ENCODE data around the gene DENND5A. TPM values are rescaled to one million over a fixed set of nuclear protein-coding genes. Genes with fewer than 3 reads are reported as not detected.
"Not testable (repeated sequence)": the region's sequence is repeated elsewhere in the genome, so short reads cannot be mapped to it uniquely, and the experiment has no call there.

Gene DENND5A
- total RNA-seq, 3 donors from 2014 or later, result 63.5 to 124 (median 118) TPM

DNA sequence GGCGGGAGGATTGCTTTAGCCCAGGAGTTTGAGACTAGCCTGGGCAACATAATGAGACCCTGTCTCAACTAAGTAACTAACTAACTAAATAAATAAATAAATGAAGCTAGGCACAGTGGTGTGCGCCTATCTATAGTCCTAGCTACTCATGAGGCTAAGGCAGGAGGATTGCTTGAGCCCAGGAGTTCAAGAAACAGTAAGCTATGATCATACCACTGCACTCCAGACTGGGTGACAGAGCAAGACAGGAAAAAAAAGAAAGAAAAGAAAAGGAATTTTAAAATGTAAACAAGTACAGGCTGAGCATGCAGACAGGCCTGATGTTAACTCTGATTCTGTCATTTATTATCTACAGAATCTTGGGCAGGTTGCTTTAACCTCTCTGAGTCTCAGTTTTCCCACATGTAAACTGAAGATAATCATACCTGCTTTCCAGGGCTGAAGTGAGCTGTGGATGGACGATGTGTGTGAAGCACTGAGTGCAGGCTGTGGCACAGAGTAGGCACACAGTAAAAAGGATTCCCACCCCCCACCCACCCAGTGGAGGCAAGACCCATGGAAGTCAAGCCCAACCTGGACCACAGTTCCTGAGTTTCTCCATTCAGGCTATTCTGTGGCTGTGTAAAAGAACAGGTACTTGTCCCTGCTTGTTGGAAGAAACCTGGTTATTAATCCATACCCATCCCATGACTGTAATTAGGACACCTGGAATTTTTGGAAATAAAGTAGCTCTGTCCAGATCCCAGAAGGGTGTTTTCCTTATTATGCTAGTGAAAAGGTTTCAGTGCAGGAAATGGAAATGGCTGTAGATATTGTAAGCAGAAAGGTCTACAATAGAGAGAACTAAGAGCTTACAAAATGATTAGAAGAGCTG, 155.1 kb downstream of the DENND5A start:
- intact Hi-C loops (cut with DNase I; ENCODE audit: low total_unique reads), result no loop called here
- no peak for DNase-seq (ENCODE audit: low spot score in 2 of 2)
- Histone ChIP-seq H3K9me3 (no peaks in the 10 kb centered on the region), H3K4me1 (no peaks in the 10 kb centered on the region), H3K27ac (peak overlapping the region in 1 of 2 donors; percentile 27), H3K36me3 (no peaks in the 10 kb centered on the region), H3K27me3 (no peaks in the 10 kb centered on the region), H3K4me3 (no peak overlapping the region)
- TF ChIP-seq POLR2A (IDR thresholded peaks at IDR 0.05), result no peak
- TF ChIP-seq POLR2AphosphoS5 (IDR thresholded peaks at IDR 0.05), result no peak
- TF ChIP-seq, protein P1, sequence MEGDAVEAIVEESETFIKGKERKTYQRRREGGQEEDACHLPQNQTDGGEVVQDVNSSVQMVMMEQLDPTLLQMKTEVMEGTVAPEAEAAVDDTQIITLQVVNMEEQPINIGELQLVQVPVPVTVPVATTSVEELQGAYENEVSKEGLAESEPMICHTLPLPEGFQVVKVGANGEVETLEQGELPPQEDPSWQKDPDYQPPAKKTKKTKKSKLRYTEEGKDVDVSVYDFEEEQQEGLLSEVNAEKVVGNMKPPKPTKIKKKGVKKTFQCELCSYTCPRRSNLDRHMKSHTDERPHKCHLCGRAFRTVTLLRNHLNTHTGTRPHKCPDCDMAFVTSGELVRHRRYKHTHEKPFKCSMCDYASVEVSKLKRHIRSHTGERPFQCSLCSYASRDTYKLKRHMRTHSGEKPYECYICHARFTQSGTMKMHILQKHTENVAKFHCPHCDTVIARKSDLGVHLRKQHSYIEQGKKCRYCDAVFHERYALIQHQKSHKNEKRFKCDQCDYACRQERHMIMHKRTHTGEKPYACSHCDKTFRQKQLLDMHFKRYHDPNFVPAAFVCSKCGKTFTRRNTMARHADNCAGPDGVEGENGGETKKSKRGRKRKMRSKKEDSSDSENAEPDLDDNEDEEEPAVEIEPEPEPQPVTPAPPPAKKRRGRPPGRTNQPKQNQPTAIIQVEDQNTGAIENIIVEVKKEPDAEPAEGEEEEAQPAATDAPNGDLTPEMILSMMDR (IDR thresholded peaks at IDR 0.05), result no peak

DNA sequence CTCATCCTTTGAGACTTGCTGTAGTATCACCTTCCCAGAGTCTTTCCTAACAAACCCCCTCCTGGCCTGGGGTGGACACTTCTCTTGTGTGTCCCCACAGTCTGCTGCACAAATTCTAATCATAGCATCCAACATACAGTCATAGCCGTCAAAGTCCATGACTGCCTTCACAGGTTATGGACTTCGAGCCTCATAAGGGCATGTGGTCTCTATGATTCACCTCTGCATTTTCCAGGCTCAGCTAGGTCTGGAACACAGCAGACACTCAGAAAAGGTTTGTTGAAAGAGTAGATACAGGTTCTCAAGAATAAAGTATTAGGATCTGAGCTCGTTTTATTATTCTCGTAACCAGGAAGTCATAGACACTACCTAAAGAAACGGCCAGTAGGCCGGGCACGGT, 160.6 kb downstream of the DENND5A start:
- no peak for DNase-seq (ENCODE audit: low spot score in 2 of 2)
- H3K27me3 ChIP-seq, result no peaks in the 10 kb centered on the region
- H3K9me3 ChIP-seq, result no peaks in the 10 kb centered on the region
- H3K27ac ChIP-seq, result peak overlapping the region in 1 of 2 donors; percentile 3
- H3K4me3 ChIP-seq, result no peak overlapping the region
- intact Hi-C loops (cut with DNase I; ENCODE audit: low total_unique reads), result no loop called here
- TF ChIP-seq, protein P1 (IDR thresholded peaks at IDR 0.05), result no peak
- no peak for TF ChIP-seq POLR2A (IDR thresholded peaks at IDR 0.05)
- TF ChIP-seq POLR2AphosphoS5 (IDR thresholded peaks at IDR 0.05), result no peak
- no peaks in the 10 kb centered on the region for H3K36me3 ChIP-seq
- H3K4me1 ChIP-seq, result no peaks in the 10 kb centered on the region

DNA sequence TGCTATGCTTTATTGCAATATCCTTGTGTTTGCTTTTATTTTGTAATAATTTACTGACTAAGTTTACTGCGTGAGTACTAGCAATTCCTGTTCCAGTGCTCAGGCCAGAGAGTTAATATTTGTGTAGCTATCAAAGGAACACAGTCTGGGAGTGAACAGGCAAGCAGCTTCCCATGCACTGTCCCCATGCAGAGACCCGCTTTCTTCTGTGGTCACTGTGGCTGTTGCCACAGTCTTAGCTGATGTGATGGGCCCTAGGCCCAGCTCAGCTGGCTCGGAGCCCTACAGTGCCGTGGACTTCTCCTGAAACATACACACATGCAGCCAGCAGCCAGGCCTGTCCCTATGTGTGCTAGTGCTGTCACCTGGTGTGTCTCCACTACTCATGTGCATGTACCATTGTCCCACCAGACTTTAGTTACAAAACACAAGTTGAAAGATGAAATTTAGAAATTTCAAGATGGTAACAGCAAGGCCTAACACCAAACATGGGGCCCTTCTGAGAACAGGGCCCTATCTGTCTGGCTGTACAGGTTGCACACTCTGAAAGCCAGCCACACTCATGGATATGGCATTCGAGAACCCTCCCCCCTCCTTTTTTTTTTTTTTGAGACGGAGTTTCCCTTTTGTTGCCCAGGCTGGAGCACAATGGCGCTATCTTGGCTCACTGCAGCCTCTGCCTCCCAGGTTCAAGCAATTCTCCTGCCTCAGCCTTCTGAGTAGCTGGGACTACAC, 161.4 kb downstream of the DENND5A start:
- H3K27me3 ChIP-seq, result no peaks in the 10 kb centered on the region
- intact Hi-C loops (cut with DNase I; ENCODE audit: low total_unique reads), result no loop called here
- H3K4me3 ChIP-seq, result no peak overlapping the region
- no peaks in the 10 kb centered on the region for H3K9me3 ChIP-seq
- H3K36me3 ChIP-seq, result no peaks in the 10 kb centered on the region
- H3K4me1 ChIP-seq, result no peaks in the 10 kb centered on the region
- peak in 1 of 2 donors; percentile 56 for DNase-seq (ENCODE audit: low spot score in 2 of 2)
- peak overlapping the region in 1 of 2 donors; percentile 3 for H3K27ac ChIP-seq
- TF ChIP-seq POLR2A (IDR thresholded peaks at IDR 0.05) (no peak), POLR2AphosphoS5 (IDR thresholded peaks at IDR 0.05) (no peak)
- TF ChIP-seq, protein P1 (IDR thresholded peaks at IDR 0.05), result no peak

DNA sequence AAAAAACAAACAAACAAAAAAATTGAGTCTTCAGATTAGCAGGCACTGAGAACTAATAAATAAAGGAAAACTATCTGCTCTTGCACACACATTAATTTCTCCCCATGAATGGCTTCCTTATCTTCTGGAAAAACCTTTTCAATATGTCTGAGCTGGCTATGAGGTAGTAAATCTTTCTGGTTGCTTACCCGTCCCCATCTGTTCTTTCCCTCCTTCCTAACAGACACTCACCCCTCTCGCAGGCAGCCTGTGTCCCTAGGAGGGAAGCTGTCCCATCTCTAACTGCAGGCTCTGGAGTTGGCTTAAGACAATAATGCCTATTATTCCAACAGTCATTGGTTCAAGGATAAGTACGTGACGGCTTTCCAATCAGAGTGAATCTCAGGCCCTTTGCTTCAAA, 165.5 kb downstream of the DENND5A start:
- H3K36me3 ChIP-seq, result no peaks in the 10 kb centered on the region
- H3K27me3 ChIP-seq, result no peaks in the 10 kb centered on the region
- no peak overlapping the region for H3K27ac ChIP-seq
- H3K4me3 ChIP-seq, result no peak overlapping the region
- intact Hi-C loops (cut with DNase I; ENCODE audit: low total_unique reads), result no loop called here
- no peak for DNase-seq (ENCODE audit: low spot score in 2 of 2)
- H3K9me3 ChIP-seq, result no peaks in the 10 kb centered on the region
- TF ChIP-seq, protein P1 (IDR thresholded peaks at IDR 0.05), result no peak
- TF ChIP-seq POLR2A (IDR thresholded peaks at IDR 0.05), result no peak
- no peak for TF ChIP-seq POLR2AphosphoS5 (IDR thresholded peaks at IDR 0.05)
- no peaks in the 10 kb centered on the region for H3K4me1 ChIP-seq

DNA sequence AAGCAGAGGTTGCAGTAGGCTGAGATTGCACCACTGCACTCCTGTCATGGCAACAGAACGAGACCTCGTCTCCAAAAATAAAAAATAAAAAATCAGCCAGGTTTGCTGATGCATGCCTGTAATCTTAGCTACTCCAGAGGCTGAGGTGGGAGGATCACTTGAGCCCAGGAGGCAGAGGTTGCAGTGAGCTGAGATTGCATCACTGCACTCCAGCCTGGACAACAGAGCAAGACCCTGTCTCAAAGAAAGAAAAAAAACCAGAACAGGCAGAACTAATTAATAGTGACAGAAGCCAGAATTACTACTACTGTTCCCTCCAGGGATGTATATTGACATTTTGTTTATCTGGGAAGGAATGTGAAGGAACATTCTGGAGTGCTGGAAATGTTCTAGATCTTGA, 166.7 kb downstream of the DENND5A start:
- H3K36me3 ChIP-seq; H3K4me3 ChIP-seq; intact Hi-C loops (cut with DNase I; ENCODE audit: low total_unique reads); H3K4me1 ChIP-seq; DNase-seq (ENCODE audit: low spot score in 2 of 2); H3K27ac ChIP-seq; H3K27me3 ChIP-seq; H3K9me3 ChIP-seq: not testable (repeated sequence)

DNA sequence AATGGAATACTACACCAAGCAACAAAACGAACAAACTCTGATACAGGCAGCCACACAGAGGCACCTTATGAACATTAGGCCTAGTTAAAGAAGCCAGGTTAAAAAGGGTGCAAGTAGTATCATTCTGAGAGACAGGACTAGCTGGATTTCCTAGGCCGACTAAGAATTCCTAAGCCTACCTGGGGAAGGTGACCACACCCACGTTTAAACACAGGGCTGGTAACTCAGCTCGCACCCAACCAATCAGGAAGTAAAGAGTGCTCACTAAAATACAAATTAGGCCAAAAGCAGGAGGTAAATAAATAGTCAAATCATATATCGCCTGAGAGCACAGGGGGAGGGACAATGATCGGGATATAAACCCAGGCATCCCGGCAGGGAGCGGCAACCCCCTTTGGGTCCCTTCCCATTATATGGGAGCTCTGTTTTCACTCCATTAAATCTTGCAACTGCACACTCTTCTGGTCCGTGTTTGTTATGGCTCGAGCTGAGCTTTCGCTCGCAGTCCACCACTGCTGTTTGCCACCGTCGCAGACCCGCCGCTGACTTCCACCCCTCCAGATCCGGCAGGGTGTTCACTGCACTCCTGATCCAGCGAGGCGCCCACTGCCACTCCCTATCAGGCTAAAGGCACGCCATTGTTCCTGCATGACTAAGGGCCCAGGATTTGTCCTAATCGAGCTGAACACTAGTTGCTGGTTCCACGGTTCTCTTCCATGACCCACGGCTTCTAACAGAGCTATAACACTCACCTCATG, 167.8 kb downstream of the DENND5A start:
- H3K36me3 ChIP-seq; intact Hi-C loops (cut with DNase I; ENCODE audit: low total_unique reads); H3K27ac ChIP-seq; H3K27me3 ChIP-seq; H3K4me3 ChIP-seq; H3K9me3 ChIP-seq; DNase-seq (ENCODE audit: low spot score in 2 of 2); H3K4me1 ChIP-seq: not testable (repeated sequence)
